Measurements from ENCODE around the gene KCNQ1. TPM values are rescaled to one million over a fixed set of nuclear protein-coding genes. Genes with fewer than 3 reads are reported as not detected.

The KCNQ1 gene
- total RNA-seq, 6 donors from 2014 or later = 18.0 to 45.4 (median 32.7) TPM

GRCh38 chr11:2539371-2540222, 94.8 kb downstream of the KCNQ1 start:
- no peaks in the 10 kb centered on the region for H3K9me3 ChIP-seq
- 94 to 96% methylated on average over 19 to 33 of the region's 34 CpGs for WGBS, 2 donors
- no peaks in the 10 kb centered on the region for H3K27me3 ChIP-seq
- ATAC-seq (ENCODE audit: low FRiP score in 2 of 2) = no peak
- TF ChIP-seq POLR2AphosphoS5 (IDR thresholded peaks at IDR 0.05) (no peak), POLR2A (IDR thresholded peaks at IDR 0.05) (no peak)
- no peak overlapping the region for H3K27ac ChIP-seq
- peak in 1 of 2 donors; percentile 73 for DNase-seq
- no peak overlapping the region for H3K4me3 ChIP-seq
- H3K4me1 ChIP-seq = no peaks in the 10 kb centered on the region
- no peaks in the 10 kb centered on the region for H3K36me3 ChIP-seq

GRCh38 chr11:2540223-2540991, 95.6 kb downstream of the KCNQ1 start:
- H3K27me3 ChIP-seq = no peaks in the 10 kb centered on the region
- ATAC-seq (ENCODE audit: low FRiP score in 2 of 2) (no peak), DNase-seq (no peak)
- H3K9me3 ChIP-seq = no peaks in the 10 kb centered on the region
- no peak for TF ChIP-seq EP300 (IDR thresholded peaks at IDR 0.05)
- no peak for TF ChIP-seq POLR2AphosphoS5 (IDR thresholded peaks at IDR 0.05)
- no peak for TF ChIP-seq POLR2A (IDR thresholded peaks at IDR 0.05)
- no peak for TF ChIP-seq CTCF (IDR thresholded peaks at IDR 0.05)
- 88 to 95% methylated on average over 12 to 16 of the region's 16 CpGs for WGBS, 2 donors
- H3K36me3 ChIP-seq = no peaks in the 10 kb centered on the region
- no peak overlapping the region for H3K27ac ChIP-seq
- no peak overlapping the region for H3K4me3 ChIP-seq
- no peaks in the 10 kb centered on the region for H3K4me1 ChIP-seq

DNA sequence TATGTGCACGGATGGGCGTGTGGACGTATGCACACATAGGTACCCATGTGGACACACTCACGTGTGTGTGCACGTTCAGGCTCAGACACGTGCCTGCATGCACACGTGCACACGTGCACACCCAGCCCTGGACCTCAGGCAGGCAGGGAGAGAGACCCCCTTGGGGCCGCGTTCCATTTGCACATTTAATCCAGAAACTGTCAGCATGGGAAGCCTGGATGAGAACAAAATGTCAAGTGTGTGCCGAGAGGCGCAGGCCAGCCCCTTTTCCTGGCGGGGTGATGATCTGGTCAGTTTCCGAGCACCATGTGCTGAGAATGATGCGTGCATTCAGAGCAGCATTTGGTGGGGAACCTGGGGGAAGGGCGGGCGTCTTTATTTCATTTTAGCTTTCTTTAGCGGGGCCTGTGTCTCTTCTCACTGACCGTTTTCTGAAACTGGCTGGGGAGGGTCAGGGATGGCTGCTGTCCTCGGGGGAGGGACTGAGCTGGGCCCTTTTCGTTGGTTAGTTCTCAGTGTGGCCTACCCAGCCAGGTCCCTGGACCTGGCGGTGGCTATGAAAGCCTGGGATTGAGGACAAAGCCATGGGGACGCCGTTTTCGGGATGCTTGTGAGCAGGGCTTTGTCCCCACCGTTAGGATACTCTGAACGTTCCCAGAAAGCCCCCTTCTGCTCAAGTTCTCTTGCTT, 96.3 kb downstream of the KCNQ1 start:
- no peak overlapping the region for H3K27ac ChIP-seq
- no peaks in the 10 kb centered on the region for H3K9me3 ChIP-seq
- H3K4me3 ChIP-seq = no peak overlapping the region
- no peaks in the 10 kb centered on the region for H3K27me3 ChIP-seq
- DNase-seq (no peak), ATAC-seq (ENCODE audit: low FRiP score in 2 of 2) (no peak)
- 92% methylated on average over 27 of the region's 27 CpGs for WGBS, 2 donors
- no peak for TF ChIP-seq POLR2A (IDR thresholded peaks at IDR 0.05)
- TF ChIP-seq POLR2AphosphoS5 (IDR thresholded peaks at IDR 0.05) = no peak
- TF ChIP-seq EP300 (IDR thresholded peaks at IDR 0.05) = no peak
- TF ChIP-seq CTCF (IDR thresholded peaks at IDR 0.05) = no peak
- H3K36me3 ChIP-seq = no peaks in the 10 kb centered on the region
- no peaks in the 10 kb centered on the region for H3K4me1 ChIP-seq

- peak in 1 of 2 donors; percentile 10 for ATAC-seq (ENCODE audit: low FRiP score in 2 of 2)
- H3K9me3 ChIP-seq = no peaks in the 10 kb centered on the region
- no peaks in the 10 kb centered on the region for H3K4me1 ChIP-seq
- H3K4me3 ChIP-seq = no peak overlapping the region
- H3K36me3 ChIP-seq = no peaks in the 10 kb centered on the region
- TF ChIP-seq EP300 (IDR thresholded peaks at IDR 0.05) = no peak
- TF ChIP-seq POLR2AphosphoS5 (IDR thresholded peaks at IDR 0.05) = no peak
- TF ChIP-seq CTCF (IDR thresholded peaks at IDR 0.05) = no peak
- TF ChIP-seq POLR2A (IDR thresholded peaks at IDR 0.05) = no peak
- DNase-seq = no peak
- no peak overlapping the region for H3K27ac ChIP-seq
- H3K27me3 ChIP-seq = no peaks in the 10 kb centered on the region
- WGBS, 2 donors = 85 to 86% methylated on average over 7 to 14 of the region's 14 CpGs
These were observed 97.1 kb downstream of the KCNQ1 start for GRCh38 chr11:2541881-2542361.

- Histone ChIP-seq H3K4me1 (no peaks in the 10 kb centered on the region), H3K4me3 (no peak overlapping the region), H3K27me3 (no peaks in the 10 kb centered on the region), H3K36me3 (no peaks in the 10 kb centered on the region), H3K27ac (no peak overlapping the region), H3K9me3 (no peaks in the 10 kb centered on the region)
- WGBS, 2 donors = 92 to 96% methylated on average over 10 of the region's 10 CpGs
- DNase-seq = peak in 1 of 2 donors; percentile 41
- ATAC-seq (ENCODE audit: low FRiP score in 2 of 2) = no peak
- no peak for TF ChIP-seq CTCF (IDR thresholded peaks at IDR 0.05)
- no peak for TF ChIP-seq EP300 (IDR thresholded peaks at IDR 0.05)
- no peak for TF ChIP-seq POLR2AphosphoS5 (IDR thresholded peaks at IDR 0.05)
- no peak for TF ChIP-seq POLR2A (IDR thresholded peaks at IDR 0.05)
These were observed 97.6 kb downstream of the KCNQ1 start for GRCh38 chr11:2542406-2542805.

All from upper lobe of left lung (tissue), 6 donors.